ENCODE measurements around the gene RABGAP1.

Gene RABGAP1

GRCh38 chr9:123127512-123128075, 186.8 kb downstream of the RABGAP1 start:
- peaks cover 16% of the 10 kb centered on the region for H3K36me3 Mint-ChIP-seq (ENCODE audit: low read depth)
- ATAC-seq (no peak), DNase-seq (no peak)
- H3K27me3 Mint-ChIP-seq = no peaks in the 10 kb centered on the region
- H3K4me1 Mint-ChIP-seq = no peaks in the 10 kb centered on the region
- H3K4me3 Mint-ChIP-seq = no peak overlapping the region
- H3K27ac Mint-ChIP-seq = no peak overlapping the region
- no peaks in the 10 kb centered on the region for H3K9me3 Mint-ChIP-seq

GRCh38 chr9:123128591-123128990, 187.8 kb downstream of the RABGAP1 start:
- DNase-seq = no peak
- peaks cover 16% of the 10 kb centered on the region for H3K36me3 Mint-ChIP-seq (ENCODE audit: low read depth)
- no peak for ATAC-seq
- H3K4me3 Mint-ChIP-seq = no peak overlapping the region
- no peaks in the 10 kb centered on the region for H3K9me3 Mint-ChIP-seq
- no peaks in the 10 kb centered on the region for H3K4me1 Mint-ChIP-seq
- no peaks in the 10 kb centered on the region for H3K27me3 Mint-ChIP-seq
- no peak overlapping the region for H3K27ac Mint-ChIP-seq

GRCh38 chr9:123129423-123129822, 188.6 kb downstream of the RABGAP1 start:
- Mint-ChIP-seq H3K27ac (no peak overlapping the region), H3K9me3 (no peaks in the 10 kb centered on the region), H3K4me3 (no peak overlapping the region), H3K27me3 (no peaks in the 10 kb centered on the region), H3K4me1 (no peaks in the 10 kb centered on the region), H3K36me3 (ENCODE audit: low read depth) (peaks cover 13% of the 10 kb centered on the region)
- ATAC-seq = no peak
- DNase-seq = no peak

DNA sequence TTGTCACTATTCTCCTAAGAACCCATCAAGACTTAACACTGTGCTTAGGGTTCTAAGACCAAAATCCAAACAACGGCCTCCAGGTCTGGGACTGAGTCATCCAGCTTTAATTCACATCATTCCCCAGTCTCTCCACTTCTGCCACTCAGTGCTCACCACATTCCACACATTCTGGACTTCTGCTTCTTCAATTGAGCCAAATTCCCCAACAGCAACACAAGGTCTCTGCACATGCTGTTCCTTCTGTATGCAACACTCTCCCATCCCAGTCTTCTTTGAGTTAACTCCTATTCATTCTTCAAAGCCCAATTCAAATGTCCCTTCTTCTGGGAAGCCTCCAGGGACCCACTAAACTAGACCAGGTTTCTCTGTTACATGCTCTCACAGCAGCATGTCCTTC, 190.4 kb downstream of the RABGAP1 start:
- H3K27ac Mint-ChIP-seq = no peak overlapping the region
- no peaks in the 10 kb centered on the region for H3K4me1 Mint-ChIP-seq
- DNase-seq (no peak), ATAC-seq (no peak)
- H3K27me3 Mint-ChIP-seq = no peaks in the 10 kb centered on the region
- no peaks in the 10 kb centered on the region for H3K9me3 Mint-ChIP-seq
- H3K36me3 Mint-ChIP-seq (ENCODE audit: low read depth) = peaks cover 10% of the 10 kb centered on the region
- H3K4me3 Mint-ChIP-seq = no peak overlapping the region

DNA sequence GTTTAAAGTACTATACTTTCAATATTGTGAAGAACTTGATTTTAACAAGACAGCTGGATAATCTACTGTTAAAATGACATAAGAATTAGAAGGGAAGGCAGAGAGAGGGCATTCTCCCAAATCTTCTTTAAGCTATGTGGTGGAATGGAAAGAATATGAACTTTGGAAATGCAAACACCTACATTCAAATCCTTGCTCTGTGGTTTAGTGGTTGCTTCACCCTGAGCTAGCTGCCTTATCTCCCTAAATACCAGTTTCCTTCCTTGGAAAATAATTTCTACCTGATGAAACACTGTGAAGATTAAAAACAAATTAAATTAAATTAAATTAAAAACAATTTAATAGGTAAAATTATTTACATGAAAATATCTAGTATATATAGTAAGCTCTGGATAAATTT, 191.2 kb downstream of the RABGAP1 start:
- Mint-ChIP-seq H3K27ac (no peak overlapping the region), H3K4me1 (no peaks in the 10 kb centered on the region), H3K9me3 (no peaks in the 10 kb centered on the region), H3K27me3 (no peaks in the 10 kb centered on the region), H3K36me3 (ENCODE audit: low read depth) (peaks cover 11% of the 10 kb centered on the region), H3K4me3 (no peak overlapping the region)
- DNase-seq (no peak), ATAC-seq (no peak)

DNA sequence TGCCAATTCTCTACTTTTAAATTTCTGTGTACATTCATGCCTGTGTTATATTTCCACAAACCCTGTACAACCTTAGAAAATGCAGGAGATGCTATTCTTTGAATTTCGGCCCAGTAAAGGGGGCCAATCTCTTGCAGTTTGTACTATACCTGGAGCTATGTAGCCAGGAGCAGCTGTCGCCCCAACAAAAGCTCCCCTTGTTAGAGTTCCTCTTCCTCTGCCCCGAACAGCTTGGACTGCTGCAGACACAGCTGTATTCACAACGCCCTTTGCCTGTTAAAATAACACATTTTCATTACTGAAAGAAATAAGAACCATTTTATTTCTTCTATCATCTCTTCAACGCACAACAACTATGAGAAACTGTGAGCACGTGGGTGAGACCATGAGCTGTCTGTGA, 191.9 kb downstream of the RABGAP1 start:
- H3K27ac Mint-ChIP-seq = no peak overlapping the region
- H3K36me3 Mint-ChIP-seq (ENCODE audit: low read depth) = peaks cover 13% of the 10 kb centered on the region
- no peaks in the 10 kb centered on the region for H3K27me3 Mint-ChIP-seq
- DNase-seq (no peak), ATAC-seq (no peak)
- H3K4me3 Mint-ChIP-seq = no peak overlapping the region
- H3K4me1 Mint-ChIP-seq = no peaks in the 10 kb centered on the region
- no peaks in the 10 kb centered on the region for H3K9me3 Mint-ChIP-seq

GRCh38 chr9:123135430-123135829, 194.6 kb downstream of the RABGAP1 start:
- Mint-ChIP-seq H3K36me3 (ENCODE audit: low read depth) (peaks cover 11% of the 10 kb centered on the region), H3K9me3 (no peaks in the 10 kb centered on the region)

GRCh38 chr9:123138163-123138562, 197.3 kb downstream of the RABGAP1 start:
- no peak overlapping the region for H3K27ac Mint-ChIP-seq
- H3K27me3 Mint-ChIP-seq = no peaks in the 10 kb centered on the region
- ATAC-seq = no peak
- peaks cover 14% of the 10 kb centered on the region for H3K36me3 Mint-ChIP-seq (ENCODE audit: low read depth)
- H3K4me1 Mint-ChIP-seq = no peaks in the 10 kb centered on the region
- no peak for DNase-seq
- no peaks in the 10 kb centered on the region for H3K9me3 Mint-ChIP-seq
- H3K4me3 Mint-ChIP-seq = no peak overlapping the region

More at GRCh38 chr9:123135430-123135829, 194.6 kb downstream of the RABGAP1 start:
- H3K4me3 Mint-ChIP-seq = no peak overlapping the region
- no peak overlapping the region for H3K27ac Mint-ChIP-seq
- ATAC-seq (no peak), DNase-seq (no peak)
- no peaks in the 10 kb centered on the region for H3K27me3 Mint-ChIP-seq
- H3K4me1 Mint-ChIP-seq = no peaks in the 10 kb centered on the region

DNA sequence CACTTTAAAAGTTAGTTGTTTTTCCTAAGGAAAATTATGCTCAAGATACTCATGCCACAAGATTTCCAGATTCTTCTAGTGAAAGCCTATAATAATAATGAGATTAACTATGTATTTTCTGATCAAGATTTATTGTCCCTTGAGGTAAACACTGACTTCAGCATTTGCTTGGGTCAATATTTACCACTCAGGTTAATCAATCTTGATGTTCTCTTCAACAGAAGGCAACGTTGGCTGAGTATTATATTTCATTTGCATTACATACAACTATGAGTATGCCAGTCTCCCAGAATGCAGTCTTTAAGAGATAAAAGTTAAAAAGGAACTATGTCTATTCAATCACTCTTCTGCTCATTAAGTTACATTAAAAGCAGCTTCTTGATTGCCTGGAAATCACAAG, 208.2 kb downstream of the RABGAP1 start:
- ATAC-seq (no peak), DNase-seq (no peak)
- Mint-ChIP-seq H3K9me3 (no peaks in the 10 kb centered on the region), H3K4me1 (no peaks in the 10 kb centered on the region), H3K27me3 (no peaks in the 10 kb centered on the region), H3K36me3 (ENCODE audit: low read depth) (peaks cover 21% of the 10 kb centered on the region), H3K4me3 (no peak overlapping the region), H3K27ac (no peak overlapping the region)

GRCh38 chr9:123150708-123151503, 210.1 kb downstream of the RABGAP1 start:
- DNase-seq (no peak), ATAC-seq (no peak)
- H3K27ac Mint-ChIP-seq = no peak overlapping the region
- H3K9me3 Mint-ChIP-seq = no peaks in the 10 kb centered on the region
- peaks cover 17% of the 10 kb centered on the region for H3K36me3 Mint-ChIP-seq (ENCODE audit: low read depth)
- no peaks in the 10 kb centered on the region for H3K4me1 Mint-ChIP-seq
- H3K4me3 Mint-ChIP-seq = no peak overlapping the region
- no peaks in the 10 kb centered on the region for H3K27me3 Mint-ChIP-seq

All from activated naive CD8-positive, alpha-beta T cell treated with anti-CD3 and anti-CD28 coated beads, Interleukin-2, amount 50 U/mL, for 24 hours (primary cell).